ENCODE measurements around the gene PCDH7. TPM values are rescaled to one million over a fixed set of nuclear protein-coding genes. Genes with fewer than 3 reads are reported as not detected.

The PCDH7 gene
- total RNA-seq, 1 experiment from 2014 or later: 65.9 TPM

- Histone ChIP-seq H4K20me1 (ENCODE audit: insufficient read depth) (no peaks in the 10 kb centered on the region), H3K4me3 (replicated peaks in 1 of 2; ENCODE audit: low read depth in 1 of 2, low read length in 2 of 2) (no peak overlapping the region), H3K79me2 (ENCODE audit: insufficient read depth, low read length) (no peaks in the 10 kb centered on the region), H3K36me3 (ENCODE audit: control insufficient read depth in 1 of 2, insufficient read depth in 2 of 2, low read length in 2 of 2) (peaks cover 0 to 22% of the 10 kb centered on the region in 2 experiments; a peak in 2 of 4 replicates), H2AFZ (ENCODE audit: low read depth, low read length, poor library complexity, severe bottlenecking) (peak overlapping the region; percentile 43), H3K27ac (ENCODE audit: low read depth, low read length) (peak overlapping the region; percentile 100), H3K27me3 (ENCODE audit: insufficient read depth, low read length) (no peaks in the 10 kb centered on the region), H3K4me2 (ENCODE audit: low read length) (peak overlapping the region; percentile 44), H3K4me1 (ENCODE audit: control insufficient read depth in 1 of 2, insufficient read depth in 2 of 2, low read length in 2 of 2) (peaks cover 45 to 68% of the 10 kb centered on the region in 2 experiments), H3K9me3 (ENCODE audit: control insufficient read depth in 1 of 2, insufficient read depth in 1 of 2, low read depth in 1 of 2, low read length in 2 of 2) (no peaks in the 10 kb centered on the region), H3K9ac (ENCODE audit: low read length) (peak overlapping the region; percentile 53), H3K9me2 (ENCODE audit: insufficient read depth) (no peaks in the 10 kb centered on the region)
- BruUV-seq (replicated peaks): TSS peak; percentile 65
- peak; percentile 52 for ATAC-seq
- POLR2A ChIA-PET: interaction anchor here (0.8 to 3.5 kb wide), 5 partner anchors 9 to 24 kb away, joined by 3 to 11 read pairs (median 4); no protein-coding TSS in a partner anchor
- DNase-seq (ENCODE audit: low read depth, low spot score): no peak
- CTCF ChIA-PET: no interaction called here
- RAD21 ChIA-PET (ENCODE audit: low non-redundant PET in 1 of 2, low total read pairs in 2 of 2, uncharacterized antibody in 2 of 2, unreplicated experiment in 2 of 2): no interaction called here
- intact Hi-C loops (cut with micrococcal nuclease): no loop called here
- no peak for TF ChIP-seq EGR1 (IDR thresholded peaks at IDR 0.05; ENCODE audit: low read depth)
- TF ChIP-seq SP1 (IDR thresholded peaks at IDR 0.05; ENCODE audit: low read depth): peak; percentile 56
- TF ChIP-seq CEBPB (IDR thresholded peaks at IDR 0.05; ENCODE audit: low read depth): no peak
- TF ChIP-seq ELF1 (IDR thresholded peaks at IDR 0.05; ENCODE audit: borderline replicate concordance, low read depth): no peak
- no peak for TF ChIP-seq ZFX (IDR thresholded peaks at IDR 0.05)
- TF ChIP-seq REST (IDR thresholded peaks at IDR 0.05; ENCODE audit: low read depth): no peak
- TF ChIP-seq ATF3 (IDR thresholded peaks at IDR 0.05): no peak
- no peak for TF ChIP-seq YY1 (IDR thresholded peaks at IDR 0.05; ENCODE audit: extremely low read depth, insufficient replicate concordance, low read depth, low read length)
- no peak for TF ChIP-seq EZH2phosphoT487 (IDR thresholded peaks at IDR 0.05; ENCODE audit: borderline replicate concordance)
- TF ChIP-seq POLR2A (IDR thresholded peaks at IDR 0.05; ENCODE audit: borderline replicate concordance, extremely low read depth, insufficient read depth, insufficient read length): no peak
- no peak for TF ChIP-seq TCF7L2 (IDR thresholded peaks at IDR 0.05; ENCODE audit: borderline replicate concordance, extremely low read depth, insufficient read depth, insufficient read length)
- TF ChIP-seq MAX (IDR thresholded peaks at IDR 0.05): no peak
- TF ChIP-seq ZNF274 (IDR thresholded peaks at IDR 0.05; ENCODE audit: low read depth, low read length): no peak
- no peak for TF ChIP-seq JUND (IDR thresholded peaks at IDR 0.05)
- TF ChIP-seq SIN3A (IDR thresholded peaks at IDR 0.05; ENCODE audit: low read depth): peak; percentile 30; the same call in 1 of the 2 replicates
- no peak for TF ChIP-seq POLR2AphosphoS5 (IDR thresholded peaks at IDR 0.05; ENCODE audit: low read depth, low read length)
- no peak for TF ChIP-seq CTCF (IDR thresholded peaks at IDR 0.05 in 2 of 3, conservative IDR thresholded peaks at IDR 0.05 in 1 of 3; ENCODE audit: borderline replicate concordance in 1 of 3, insufficient read depth in 1 of 3, low read depth in 2 of 3, low read length in 2 of 3)
- no peak for TF ChIP-seq SRF (IDR thresholded peaks at IDR 0.05; ENCODE audit: low read depth)
- TF ChIP-seq FOSL1 (IDR thresholded peaks at IDR 0.05; ENCODE audit: low read depth): peak; percentile 35; the same call in 1 of the 2 replicates
Observed at GRCh38 chr4:30744957-30745640, 24.9 kb downstream of the PCDH7 start.

Measured in HCT116 (cell line).